SK-N-SH treated with all-trans-retinoic acid at 6 μM for 48 hours (cell line): ENCODE measurements around the gene OR52E6.

ENCODE experiments used
- ATAC-seq: fragments of 200-7000 bp; cut with Tn5 transposase; 3 replicates; pipeline ENCODE4 v1.9.1; 2020; ENCODE audit warnings: mild to moderate bottlenecking, moderate library complexity
- ARNTL ChIP-seq: fragments of 450-650 bp; formaldehyde crosslinking; IDR thresholded peaks from 2 replicates; pipeline ENCODE4 v1.5.0; 2020; ENCODE audit warnings: low read depth, mild to moderate bottlenecking, moderate library complexity, borderline replicate concordance
- BACH2 ChIP-seq: fragments of 250-450 bp; sonication (Bioruptor Pico); IDR thresholded peaks from 2 replicates; pipeline ENCODE4 v1.9.0; 2021; ENCODE audit warnings: mild to moderate bottlenecking, borderline replicate concordance
- CREB5 ChIP-seq: fragments of 250-450 bp; sonication (Bioruptor Pico); IDR thresholded peaks from 2 replicates; pipeline ENCODE4 v1.5.1; 2020; ENCODE audit warnings: low read depth, mild to moderate bottlenecking, moderate library complexity
- CSRNP3 ChIP-seq: fragments of 250-450 bp; sonication (Bioruptor Pico); IDR thresholded peaks from 2 replicates; pipeline ENCODE4 v1.5.1; 2021; ENCODE audit warnings: mild to moderate bottlenecking, moderate library complexity
- ESRRG ChIP-seq: fragments of 250-450 bp; sonication (Bioruptor Pico); IDR thresholded peaks from 2 replicates; pipeline ENCODE4 v1.6.1; 2021; ENCODE audit warnings: mild to moderate bottlenecking
- GLIS3 ChIP-seq: fragments of 250-450 bp; sonication (Bioruptor Pico); IDR thresholded peaks from 2 replicates; pipeline ENCODE4 v1.5.0; 2020; ENCODE audit warnings: mild to moderate bottlenecking, moderate library complexity
- ISL1 ChIP-seq: fragments of 250-450 bp; sonication (Bioruptor Pico); IDR thresholded peaks from 2 replicates; pipeline ENCODE4 v2.1.2; 2022; ENCODE audit warnings: mild to moderate bottlenecking, moderate library complexity
- OSR1 ChIP-seq: fragments of 250-450 bp; sonication (Bioruptor Pico); IDR thresholded peaks from 2 replicates; pipeline ENCODE4 v1.8.0; 2022; ENCODE audit warnings: moderate library complexity, mild to moderate bottlenecking, inconsistent platforms
- PATZ1 ChIP-seq: fragments of 250-450 bp; sonication (Bioruptor Pico); IDR thresholded peaks from 2 replicates; pipeline ENCODE4 v1.8.0; 2020; ENCODE audit warnings: mild to moderate bottlenecking, moderate library complexity, borderline replicate concordance
- PPARA ChIP-seq: fragments of 250-450 bp; sonication (Bioruptor Pico); IDR thresholded peaks from 2 replicates; pipeline ENCODE4 v1.5.0; 2020; ENCODE audit warnings: mild to moderate bottlenecking, borderline replicate concordance
- SNAI2 ChIP-seq: fragments of 250-450 bp; sonication (Bioruptor Pico); IDR thresholded peaks from 2 replicates; pipeline ENCODE4 v1.5.0; 2020; ENCODE audit warnings: mild to moderate bottlenecking, moderate library complexity
- TCF4 ChIP-seq: fragments of 250-450 bp; sonication (Bioruptor Pico); IDR thresholded peaks from 2 replicates; pipeline ENCODE4 v1.8.0; 2021; ENCODE audit warnings: mild to moderate bottlenecking, moderate library complexity, borderline replicate concordance
- ZC3H10 ChIP-seq: fragments of 250-450 bp; sonication (Bioruptor Pico); IDR thresholded peaks from 2 replicates; pipeline ENCODE4 v1.5.1; 2021; ENCODE audit warnings: mild to moderate bottlenecking, moderate library complexity
- ZFP3 ChIP-seq: fragments of 250-450 bp; sonication (Bioruptor Pico); IDR thresholded peaks from 2 replicates; pipeline ENCODE4 v1.5.0; 2020; ENCODE audit warnings: mild to moderate bottlenecking, moderate library complexity
- ZFP30 ChIP-seq: fragments of 450-650 bp; formaldehyde crosslinking; IDR thresholded peaks from 2 replicates; pipeline ENCODE4 v1.5.0; 2022; ENCODE audit warnings: mild to moderate bottlenecking, moderate library complexity
- ZNF565 ChIP-seq: fragments of 450-650 bp; formaldehyde crosslinking; conservative IDR thresholded peaks from 2 replicates; pipeline ENCODE4 v1.5.0; 2020; ENCODE audit warnings: low read depth, mild to moderate bottlenecking, moderate library complexity
- ZNF70 ChIP-seq: fragments of 450-650 bp; formaldehyde crosslinking; IDR thresholded peaks from 2 replicates; pipeline ENCODE4 v1.5.0; 2020; ENCODE audit warnings: mild to moderate bottlenecking, moderate library complexity
- TF ChIP-seq, protein P1 (sequence below): fragments of 250-450 bp; sonication (Bioruptor Pico); IDR thresholded peaks from 2 replicates; pipeline ENCODE4 v1.8.0; 2021; ENCODE audit warnings: low read depth, mild to moderate bottlenecking, moderate library complexity, borderline replicate concordance

OR52E6 gene

GRCh38 chr11:5878564-5878963, 36.9 kb upstream of the OR52E6 start:
- no peak for ATAC-seq
- TF ChIP-seq ZFP3 (CRISPR knock-in tag) (no peak), PATZ1 (CRISPR knock-in tag) (no peak), ZNF70 (CRISPR knock-in tag) (no peak), ISL1 (CRISPR knock-in tag) (no peak), CSRNP3 (CRISPR knock-in tag) (no peak), GLIS3 (no peak), SNAI2 (CRISPR knock-in tag) (no peak), ESRRG (CRISPR knock-in tag) (no peak), ZNF565 (CRISPR knock-in tag) (no peak)
- TF ChIP-seq, protein P1, sequence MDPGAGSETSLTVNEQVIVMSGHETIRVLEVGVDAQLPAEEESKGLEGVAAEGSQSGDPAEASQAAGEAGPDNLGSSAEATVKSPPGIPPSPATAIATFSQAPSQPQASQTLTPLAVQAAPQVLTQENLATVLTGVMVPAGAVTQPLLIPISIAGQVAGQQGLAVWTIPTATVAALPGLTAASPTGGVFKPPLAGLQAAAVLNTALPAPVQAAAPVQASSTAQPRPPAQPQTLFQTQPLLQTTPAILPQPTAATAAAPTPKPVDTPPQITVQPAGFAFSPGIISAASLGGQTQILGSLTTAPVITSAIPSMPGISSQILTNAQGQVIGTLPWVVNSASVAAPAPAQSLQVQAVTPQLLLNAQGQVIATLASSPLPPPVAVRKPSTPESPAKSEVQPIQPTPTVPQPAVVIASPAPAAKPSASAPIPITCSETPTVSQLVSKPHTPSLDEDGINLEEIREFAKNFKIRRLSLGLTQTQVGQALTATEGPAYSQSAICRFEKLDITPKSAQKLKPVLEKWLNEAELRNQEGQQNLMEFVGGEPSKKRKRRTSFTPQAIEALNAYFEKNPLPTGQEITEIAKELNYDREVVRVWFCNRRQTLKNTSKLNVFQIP (CRISPR knock-in tag), result no peak
- TF ChIP-seq, all 23 proteins: peak for 0

GRCh38 chr11:5865826-5866225, 24.1 kb upstream of the OR52E6 start:
- no peak for TF ChIP-seq ZFP3 (CRISPR knock-in tag)
- no peak for TF ChIP-seq PPARA
- TF ChIP-seq CSRNP3 (CRISPR knock-in tag), result no peak
- TF ChIP-seq ZNF70 (CRISPR knock-in tag), result no peak
- no peak for TF ChIP-seq ZFP30 (CRISPR knock-in tag)
- TF ChIP-seq SNAI2 (CRISPR knock-in tag), result no peak
- no peak for TF ChIP-seq OSR1 (CRISPR knock-in tag)
- TF ChIP-seq ISL1 (CRISPR knock-in tag), result no peak
- no peak for TF ChIP-seq PATZ1 (CRISPR knock-in tag)
- no peak for TF ChIP-seq BACH2 (CRISPR knock-in tag)
- no peak for TF ChIP-seq ZC3H10
- TF ChIP-seq, protein P1 (CRISPR knock-in tag), result no peak
- no peak for TF ChIP-seq ZNF565 (CRISPR knock-in tag)
- TF ChIP-seq CREB5, result no peak
- TF ChIP-seq TCF4 (CRISPR knock-in tag), result no peak
- no peak for ATAC-seq

DNA sequence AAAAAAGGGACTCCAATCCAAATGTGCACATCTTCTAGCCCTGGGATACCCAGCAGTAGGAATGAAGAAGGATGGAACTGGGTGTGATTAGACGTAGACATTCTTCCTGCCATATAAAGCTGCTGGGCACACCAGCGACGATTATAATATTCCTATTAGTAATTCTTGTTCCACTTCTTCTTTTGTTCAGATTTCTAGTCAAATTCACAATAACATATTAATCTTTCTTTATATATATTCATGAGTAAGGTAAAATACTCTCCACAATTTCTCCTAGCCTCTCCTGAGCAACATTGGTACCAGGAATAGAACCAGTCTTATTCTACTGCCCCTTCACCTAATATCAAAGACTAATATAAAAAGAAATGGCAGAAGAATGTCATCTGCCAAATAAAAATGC, 15.9 kb upstream of the OR52E6 start, which contains the start of gene OR52E8:
Gene OR52E8 (minus strand): TSS at position 101 of the 400 bp plus-strand sequence. CDS start 0 bp downstream, at position 101.
- ATAC-seq, result no peak
- TF ChIP-seq TCF4 (CRISPR knock-in tag) (no peak), ARNTL (CRISPR knock-in tag) (no peak), PATZ1 (CRISPR knock-in tag) (no peak)
- TF ChIP-seq, all 23 proteins: peak for 0
